Natural killer cell (primary cell): ENCODE results near the gene FRY. TPM values are rescaled to one million over a fixed set of nuclear protein-coding genes. Genes with fewer than 3 reads are reported as not detected.

Source experiments
- ATAC-seq, 3 donors: fragments of 150-1000 bp in 2 of 3; fragments of 200-7000 bp in 1 of 3; cut with Tn5 transposase; 1 replicate in 1 of 3; 2 replicates in 2 of 3; pipeline ENCODE4 v1.10.0; 2021; ENCODE audit warnings: mild to moderate bottlenecking in 2 of 3, moderate library complexity in 2 of 3
- DNase-seq, 2 donors: peaks; one replicate each; pipeline versions ENCODE4 v3.0.0 to v3.0.0-alpha.2; 2013 to 2021; ENCODE audit warnings: mixed read lengths in 1 of 2
- H3K27ac ChIP-seq: one replicate; pipeline ENCODE4 v1.5.1; 2013; ENCODE audit warnings: mild to moderate bottlenecking, low read length
- H3K27me3 ChIP-seq: one replicate; pipeline ENCODE4 v1.6.1; 2013; ENCODE audit warnings: low read length; ENCODE audit not compliant: control insufficient read depth, insufficient read depth
- H3K36me3 ChIP-seq: one replicate; pipeline ENCODE4 v1.6.1; 2013; ENCODE audit warnings: low read length; ENCODE audit not compliant: control insufficient read depth, insufficient read depth
- H3K4me1 ChIP-seq: one replicate; pipeline ENCODE4 v1.6.1; 2013; ENCODE audit warnings: low read length; ENCODE audit not compliant: control insufficient read depth, insufficient read depth
- H3K4me3 ChIP-seq: one replicate; pipeline ENCODE4 v1.5.1; 2013; ENCODE audit warnings: low read length
- H3K9me3 ChIP-seq: one replicate; pipeline ENCODE4 v1.6.1; 2013; ENCODE audit warnings: low read length; ENCODE audit not compliant: control insufficient read depth, insufficient read depth
- H3K27ac Mint-ChIP-seq, 2 donors: one replicate each; pipeline ENCODE4 v1.8.0; 2022; ENCODE audit warnings: mild to moderate bottlenecking in 2 of 2, mixed read lengths in 2 of 2, moderate library complexity in 1 of 2
- H3K27me3 Mint-ChIP-seq, 2 donors: one replicate each; pipeline ENCODE4 v1.8.0; 2022; ENCODE audit warnings: low read depth in 2 of 2, mixed read lengths in 2 of 2
- H3K36me3 Mint-ChIP-seq: one replicate; pipeline ENCODE4 v1.8.0; 2022; ENCODE audit warnings: mixed read lengths
- H3K4me1 Mint-ChIP-seq, 2 donors: one replicate each; pipeline ENCODE4 v1.8.0; 2022; ENCODE audit warnings: mixed read lengths in 2 of 2
- H3K4me3 Mint-ChIP-seq: one replicate; pipeline ENCODE4 v1.8.0; 2022; ENCODE audit warnings: mild to moderate bottlenecking, moderate library complexity, mixed read lengths
- H3K9me3 Mint-ChIP-seq, 2 donors: one replicate each; pipeline ENCODE4 v1.8.0; 2022; ENCODE audit warnings: mixed read lengths in 2 of 2
- CTCF ChIP-seq: fragments of 200-600 bp; IDR thresholded peaks from one replicate; pipeline ENCODE4 v1.8.0; 2022; ENCODE audit warnings: antibody characterized with exemption
- WGBS: methylation state at CpG from one replicate; pipeline ENCODE4 v1.1.7; 2013; ENCODE audit warnings: missing lambda C conversion rate; ENCODE audit not compliant: insufficient coverage; 5-methylcytosine and 5-hydroxymethylcytosine counted together
- intact Hi-C: fragments of 100-400 bp; cut with micrococcal nuclease; formaldehyde crosslinking; loops from one replicate; pipeline ENCODE4 v1.14.2; 2022
- total RNA-seq, 4 donors: library from RNA; stranded (reverse); fragments of 120-200 nt in 1 of 4; gene quantifications; one replicate each; pipeline versions ENCODE4 v1.2.3 to v1.2.4, GENCODE V29; 2013 to 2022

The FRY gene
- total RNA-seq, 3 donors from 2014 or later (not counting 1 experiment from before 2014, with no cell fraction given) = 25.1 to 52.1 (median 27.4) TPM

- intact Hi-C loops = no loop called here
- ATAC-seq (no peak), DNase-seq (no peak)
- peaks cover 2% of the 10 kb centered on the region for H3K36me3 ChIP-seq
- H3K4me1 ChIP-seq = no peaks in the 10 kb centered on the region
- Mint-ChIP-seq H3K27me3 (no peaks in the 10 kb centered on the region), H3K4me1 (no peaks in the 10 kb centered on the region), H3K27ac (no peak overlapping the region), H3K36me3 (no peaks in the 10 kb centered on the region), H3K4me3 (no peak overlapping the region), H3K9me3 (no peaks in the 10 kb centered on the region)
- no peak overlapping the region for H3K27ac ChIP-seq
- no peak overlapping the region for H3K4me3 ChIP-seq
- WGBS = 87% methylated on average over 4 of the region's 4 CpGs
- no peak for TF ChIP-seq CTCF
- H3K27me3 ChIP-seq = no peaks in the 10 kb centered on the region
- H3K9me3 ChIP-seq = no peaks in the 10 kb centered on the region
These were observed 240.6 kb downstream of the FRY start for GRCh38 chr13:32272021-32272683.

- H3K36me3 Mint-ChIP-seq = peaks cover 6% of the 10 kb centered on the region
- no peak overlapping the region for H3K27ac Mint-ChIP-seq
- peaks cover 4% of the 10 kb centered on the region for H3K36me3 ChIP-seq
- no peaks in the 10 kb centered on the region for H3K9me3 ChIP-seq
- H3K4me3 ChIP-seq = no peak overlapping the region
- 100% methylated on average over 1 of the region's 1 CpG for WGBS
- H3K27ac ChIP-seq = no peak overlapping the region
- no peak for TF ChIP-seq CTCF
- H3K4me3 Mint-ChIP-seq = no peak overlapping the region
- no peak for ATAC-seq
- H3K4me1 Mint-ChIP-seq = no peaks in the 10 kb centered on the region
- H3K9me3 Mint-ChIP-seq = no peaks in the 10 kb centered on the region
- intact Hi-C loops = no loop called here
- no peaks in the 10 kb centered on the region for H3K27me3 Mint-ChIP-seq
- H3K27me3 ChIP-seq = no peaks in the 10 kb centered on the region
- DNase-seq = no peak
- no peaks in the 10 kb centered on the region for H3K4me1 ChIP-seq
These were observed 246.3 kb downstream of the FRY start for GRCh38 chr13:32277839-32278238.

GRCh38 chr13:32278426-32278825 lies 246.9 kb downstream of the FRY start:
- intact Hi-C loops = no loop called here
- 87% methylated on average over 1 of the region's 3 CpGs for WGBS
- H3K27me3 ChIP-seq = no peaks in the 10 kb centered on the region
- Mint-ChIP-seq H3K27me3 (no peaks in the 10 kb centered on the region), H3K4me1 (no peaks in the 10 kb centered on the region), H3K27ac (no peak overlapping the region), H3K36me3 (peaks cover 6% of the 10 kb centered on the region), H3K4me3 (no peak overlapping the region), H3K9me3 (no peaks in the 10 kb centered on the region)
- H3K36me3 ChIP-seq = peaks cover 4% of the 10 kb centered on the region
- DNase-seq (no peak), ATAC-seq (no peak)
- H3K27ac ChIP-seq = no peak overlapping the region
- H3K9me3 ChIP-seq = no peaks in the 10 kb centered on the region
- no peaks in the 10 kb centered on the region for H3K4me1 ChIP-seq
- H3K4me3 ChIP-seq = no peak overlapping the region
- no peak for TF ChIP-seq CTCF

GRCh38 chr13:32281096-32281495 lies 249.5 kb downstream of the FRY start:
- intact Hi-C loops = no loop called here
- no peaks in the 10 kb centered on the region for H3K27me3 Mint-ChIP-seq
- H3K9me3 Mint-ChIP-seq = no peaks in the 10 kb centered on the region
- H3K4me1 ChIP-seq = no peaks in the 10 kb centered on the region
- ATAC-seq (no peak), DNase-seq (no peak)
- no peaks in the 10 kb centered on the region for H3K4me1 Mint-ChIP-seq
- WGBS = 86% methylated on average over 1 of the region's 1 CpG
- H3K27me3 ChIP-seq = no peaks in the 10 kb centered on the region
- no peak for TF ChIP-seq CTCF
- H3K9me3 ChIP-seq = no peaks in the 10 kb centered on the region
- H3K4me3 ChIP-seq = no peak overlapping the region
- H3K27ac Mint-ChIP-seq = no peak overlapping the region
- peaks cover 2% of the 10 kb centered on the region for H3K36me3 ChIP-seq
- H3K4me3 Mint-ChIP-seq = no peak overlapping the region
- H3K36me3 Mint-ChIP-seq = peaks cover 6% of the 10 kb centered on the region
- no peak overlapping the region for H3K27ac ChIP-seq
